ENCODE data around the gene PPP2R2B.

DNA sequence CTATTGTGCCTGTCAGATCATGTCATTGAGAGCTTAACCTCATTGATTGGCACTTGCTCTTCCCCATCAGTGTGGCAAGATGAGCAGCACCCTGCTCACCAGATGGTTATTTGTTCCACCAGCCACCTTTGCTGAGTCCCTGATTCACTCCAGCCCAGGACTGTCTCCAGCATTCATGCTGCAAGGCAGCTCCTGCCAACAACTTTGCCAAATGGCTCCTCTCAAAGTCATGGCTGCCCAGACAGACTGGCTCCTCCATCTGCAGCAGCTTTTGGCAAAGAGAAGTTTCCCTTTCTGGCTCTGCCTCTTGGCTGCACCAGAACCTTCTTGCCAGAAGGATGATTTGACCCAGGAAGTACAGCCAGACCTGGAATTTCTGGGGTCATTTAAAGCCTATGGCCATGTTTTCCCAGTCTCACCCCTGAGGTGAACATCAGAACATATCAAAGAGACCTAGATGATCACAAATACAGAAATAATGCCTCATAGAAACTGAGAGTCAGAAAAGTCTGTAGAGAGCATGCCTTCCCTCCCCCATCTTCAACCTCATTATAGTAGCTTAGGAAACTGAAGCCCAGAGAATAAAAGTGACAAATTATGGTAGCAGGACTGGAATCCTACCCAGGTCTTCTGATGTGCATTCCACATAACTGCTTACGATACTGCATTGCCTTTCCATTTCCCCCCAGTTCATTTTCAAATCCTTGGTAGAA lies 10.4 kb downstream of the PPP2R2B start:
- TF ChIP-seq, protein P1, sequence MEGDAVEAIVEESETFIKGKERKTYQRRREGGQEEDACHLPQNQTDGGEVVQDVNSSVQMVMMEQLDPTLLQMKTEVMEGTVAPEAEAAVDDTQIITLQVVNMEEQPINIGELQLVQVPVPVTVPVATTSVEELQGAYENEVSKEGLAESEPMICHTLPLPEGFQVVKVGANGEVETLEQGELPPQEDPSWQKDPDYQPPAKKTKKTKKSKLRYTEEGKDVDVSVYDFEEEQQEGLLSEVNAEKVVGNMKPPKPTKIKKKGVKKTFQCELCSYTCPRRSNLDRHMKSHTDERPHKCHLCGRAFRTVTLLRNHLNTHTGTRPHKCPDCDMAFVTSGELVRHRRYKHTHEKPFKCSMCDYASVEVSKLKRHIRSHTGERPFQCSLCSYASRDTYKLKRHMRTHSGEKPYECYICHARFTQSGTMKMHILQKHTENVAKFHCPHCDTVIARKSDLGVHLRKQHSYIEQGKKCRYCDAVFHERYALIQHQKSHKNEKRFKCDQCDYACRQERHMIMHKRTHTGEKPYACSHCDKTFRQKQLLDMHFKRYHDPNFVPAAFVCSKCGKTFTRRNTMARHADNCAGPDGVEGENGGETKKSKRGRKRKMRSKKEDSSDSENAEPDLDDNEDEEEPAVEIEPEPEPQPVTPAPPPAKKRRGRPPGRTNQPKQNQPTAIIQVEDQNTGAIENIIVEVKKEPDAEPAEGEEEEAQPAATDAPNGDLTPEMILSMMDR (IDR thresholded peaks at IDR 0.05) = no peak
- no peak for TF ChIP-seq POLR2A (IDR thresholded peaks at IDR 0.05)

All from esophagus squamous epithelium (tissue), 4 donors.